ENCODE results near the gene RAB4B. TPM values are rescaled to one million over a fixed set of nuclear protein-coding genes. Genes with fewer than 3 reads are reported as not detected.
A peak's percentile ranks its signal among the peaks of the same experiment; 100 is the strongest.

Gene RAB4B
- total and polyA plus RNA-seq, 2 donors (not counting 1 experiment from before 2014, with no cell fraction given) = 108 to 141 TPM

DNA sequence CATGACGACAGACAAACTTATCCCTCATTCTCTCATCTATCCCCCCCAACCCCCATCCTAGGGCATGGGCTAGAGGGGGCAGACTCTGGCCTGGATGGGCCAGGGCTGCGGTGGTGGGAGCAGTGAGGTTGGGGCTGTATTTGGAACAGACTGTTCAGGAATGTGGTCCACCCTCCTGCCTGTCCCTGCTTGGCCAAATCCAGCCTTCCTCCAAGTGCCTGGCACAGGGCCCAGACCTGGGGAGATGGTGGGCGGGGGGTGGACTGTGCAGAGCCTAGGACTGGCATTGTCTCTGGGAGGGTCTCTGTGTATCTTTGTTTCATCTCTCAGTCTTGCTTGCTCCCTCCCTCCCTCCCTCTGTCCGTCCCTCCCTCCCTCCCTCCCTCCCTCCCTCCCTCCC lies 35.1 kb downstream of the RAB4B start:
- ChIA-PET CTCF (interaction anchor here (1.8 kb wide), 1 partner anchor 92 kb away, joined by 5 read pairs; no protein-coding TSS in a partner anchor), POLR2A (interaction anchor here (1.1 kb wide), 1 partner anchor 63 kb away, joined by 5 read pairs; the partner anchor contains the start of genes ACTMAP and SNRPA)
- no peak for ATAC-seq (ENCODE audit: low read depth)
- Mint-ChIP-seq H3K9me3 (ENCODE audit: insufficient read depth) (no peaks in the 10 kb centered on the region), H3K27me3 (no peaks in the 10 kb centered on the region), H3K27ac (no peak overlapping the region), H3K4me3 (peak overlapping the region; percentile 97), H3K4me1 (peaks cover 36% of the 10 kb centered on the region)
- peaks cover 11 to 33% of the 10 kb centered on the region in 2 donors for H3K4me1 ChIP-seq (ENCODE audit: control insufficient read depth in 2 of 2, insufficient read depth in 2 of 2, low read length in 2 of 2)
- H4K20me1 ChIP-seq (ENCODE audit: control insufficient read depth, insufficient read depth, low read length, poor library complexity, severe bottlenecking) = peaks cover 19% of the 10 kb centered on the region
- H3K9ac ChIP-seq (ENCODE audit: low read length) = no peak overlapping the region
- peaks cover 14% of the 10 kb centered on the region for H3K79me2 ChIP-seq (ENCODE audit: control insufficient read depth, insufficient read depth, low read length)
- H3K27me3 ChIP-seq (replicated peaks in 1 of 4; ENCODE audit: control extremely low read depth in 1 of 4, control insufficient read depth in 3 of 4, insufficient read depth in 4 of 4, low read length in 3 of 4) = no peaks in the 10 kb centered on the region
- H3K36me3 ChIP-seq (replicated peaks in 1 of 2; ENCODE audit: control extremely low read depth in 1 of 2, control insufficient read depth in 1 of 2, extremely low read depth in 1 of 2, insufficient read depth in 2 of 2, low read length in 1 of 2) = peaks cover 0 to 17% of the 10 kb centered on the region in 2 experiments
- intact Hi-C loops (cut with micrococcal nuclease) = loop anchor here (2.0 kb wide), 1 partner anchor 14 kb away; the partner anchor contains the start of gene EGLN2
- WGBS (ENCODE audit: insufficient coverage) = no CpG with 5 or more reads among the region's 4 CpGs
- H2AFZ ChIP-seq (ENCODE audit: insufficient read depth, low read depth, low read length, poor library complexity, severe bottlenecking) = no peak overlapping the region
- no peaks in the 10 kb centered on the region for H3K9me3 ChIP-seq (ENCODE audit: control extremely low read depth in 1 of 3, control insufficient read depth in 2 of 3, insufficient read depth in 1 of 3, low read length in 2 of 3)
- H3K4me2 ChIP-seq (replicated peaks; ENCODE audit: low read depth, low read length, poor library complexity, severe bottlenecking) = no peak overlapping the region
- H3K27ac ChIP-seq (ENCODE audit: low read length in 2 of 2) = no peak overlapping the region
- no peak for DNase-seq
- no peak for TF ChIP-seq EZH2 (IDR thresholded peaks at IDR 0.05; ENCODE audit: borderline replicate concordance, insufficient read depth, low read depth, low read length, poor library complexity, severe bottlenecking)
- TF ChIP-seq, protein P1, sequence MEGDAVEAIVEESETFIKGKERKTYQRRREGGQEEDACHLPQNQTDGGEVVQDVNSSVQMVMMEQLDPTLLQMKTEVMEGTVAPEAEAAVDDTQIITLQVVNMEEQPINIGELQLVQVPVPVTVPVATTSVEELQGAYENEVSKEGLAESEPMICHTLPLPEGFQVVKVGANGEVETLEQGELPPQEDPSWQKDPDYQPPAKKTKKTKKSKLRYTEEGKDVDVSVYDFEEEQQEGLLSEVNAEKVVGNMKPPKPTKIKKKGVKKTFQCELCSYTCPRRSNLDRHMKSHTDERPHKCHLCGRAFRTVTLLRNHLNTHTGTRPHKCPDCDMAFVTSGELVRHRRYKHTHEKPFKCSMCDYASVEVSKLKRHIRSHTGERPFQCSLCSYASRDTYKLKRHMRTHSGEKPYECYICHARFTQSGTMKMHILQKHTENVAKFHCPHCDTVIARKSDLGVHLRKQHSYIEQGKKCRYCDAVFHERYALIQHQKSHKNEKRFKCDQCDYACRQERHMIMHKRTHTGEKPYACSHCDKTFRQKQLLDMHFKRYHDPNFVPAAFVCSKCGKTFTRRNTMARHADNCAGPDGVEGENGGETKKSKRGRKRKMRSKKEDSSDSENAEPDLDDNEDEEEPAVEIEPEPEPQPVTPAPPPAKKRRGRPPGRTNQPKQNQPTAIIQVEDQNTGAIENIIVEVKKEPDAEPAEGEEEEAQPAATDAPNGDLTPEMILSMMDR (IDR thresholded peaks at IDR 0.05) = no peak
- H3K4me3 ChIP-seq (ENCODE audit: control extremely low read depth in 1 of 5, extremely low read depth in 1 of 5, insufficient read depth in 1 of 5, low read depth in 2 of 5, low read length in 4 of 5) = no peak overlapping the region

DNA sequence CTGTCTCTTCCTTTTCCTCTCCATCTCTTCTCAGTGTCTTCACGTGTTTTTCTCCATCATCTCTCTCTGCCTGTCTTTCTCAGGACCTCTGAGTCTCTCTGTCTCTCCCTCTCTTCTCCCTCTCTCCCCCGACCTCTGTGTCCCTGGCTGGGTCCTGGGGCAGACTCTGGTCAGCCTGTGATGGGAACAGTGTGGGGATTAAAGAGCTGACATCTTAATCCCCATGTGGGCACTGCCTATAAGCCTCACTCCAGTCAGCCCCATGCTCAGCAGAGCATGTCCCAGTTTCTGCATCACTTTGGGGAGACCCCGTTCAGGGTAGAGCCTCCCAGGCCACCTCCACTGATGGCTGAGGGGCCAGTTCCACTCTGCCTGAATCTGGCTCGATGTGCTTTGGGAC lies 37.2 kb downstream of the RAB4B start:
- H3K36me3 ChIP-seq (replicated peaks in 1 of 2; ENCODE audit: control extremely low read depth in 1 of 2, control insufficient read depth in 1 of 2, extremely low read depth in 1 of 2, insufficient read depth in 2 of 2, low read length in 1 of 2) = no peaks in the 10 kb centered on the region
- H3K9me3 Mint-ChIP-seq (ENCODE audit: insufficient read depth) = no peaks in the 10 kb centered on the region
- no peak overlapping the region for H3K4me2 ChIP-seq (replicated peaks; ENCODE audit: low read depth, low read length, poor library complexity, severe bottlenecking)
- H3K4me1 ChIP-seq (ENCODE audit: control insufficient read depth in 2 of 2, insufficient read depth in 2 of 2, low read length in 2 of 2) = peaks cover 25 to 47% of the 10 kb centered on the region in 2 donors
- TF ChIP-seq, protein P1 (IDR thresholded peaks at IDR 0.05) = no peak
- no peak for TF ChIP-seq EZH2 (IDR thresholded peaks at IDR 0.05; ENCODE audit: borderline replicate concordance, insufficient read depth, low read depth, low read length, poor library complexity, severe bottlenecking)
- WGBS (ENCODE audit: insufficient coverage) = 98% methylated on average over 3 of the region's 4 CpGs
- no peak overlapping the region for H2AFZ ChIP-seq (ENCODE audit: insufficient read depth, low read depth, low read length, poor library complexity, severe bottlenecking)
- H3K4me3 Mint-ChIP-seq = no peak overlapping the region
- H3K79me2 ChIP-seq (ENCODE audit: control insufficient read depth, insufficient read depth, low read length) = no peaks in the 10 kb centered on the region
- no peak overlapping the region for H3K27ac Mint-ChIP-seq
- H3K9ac ChIP-seq (ENCODE audit: low read length) = no peak overlapping the region
- H3K27ac ChIP-seq (ENCODE audit: low read length in 2 of 2) = no peak overlapping the region
- H3K27me3 ChIP-seq (replicated peaks in 1 of 4; ENCODE audit: control extremely low read depth in 1 of 4, control insufficient read depth in 3 of 4, insufficient read depth in 4 of 4, low read length in 3 of 4) = no peaks in the 10 kb centered on the region
- no peaks in the 10 kb centered on the region for H3K27me3 Mint-ChIP-seq
- DNase-seq (no peak), ATAC-seq (ENCODE audit: low read depth) (no peak)
- no peaks in the 10 kb centered on the region for H4K20me1 ChIP-seq (ENCODE audit: control insufficient read depth, insufficient read depth, low read length, poor library complexity, severe bottlenecking)
- POLR2A ChIA-PET = no interaction called here
- intact Hi-C loops (cut with micrococcal nuclease) = loop anchor here (5.0 kb wide), 1 partner anchor 38 kb away; the partner anchor contains the start of genes MIA and RAB4B
- H3K9me3 ChIP-seq (ENCODE audit: control extremely low read depth in 1 of 3, control insufficient read depth in 2 of 3, insufficient read depth in 1 of 3, low read length in 2 of 3) = no peaks in the 10 kb centered on the region
- CTCF ChIA-PET = interaction anchor here (0.6 to 1.7 kb wide), 4 partner anchors 9 to 152 kb away, joined by 3 to 4 read pairs (median 4); no protein-coding TSS in a partner anchor
- no peak overlapping the region for H3K4me3 ChIP-seq (ENCODE audit: control extremely low read depth in 1 of 5, extremely low read depth in 1 of 5, insufficient read depth in 1 of 5, low read depth in 2 of 5, low read length in 4 of 5)
- H3K4me1 Mint-ChIP-seq = peaks cover 41% of the 10 kb centered on the region

All from B cell (primary cell).